Mammary epithelial cell (primary cell): ENCODE results near the gene ADGRD2.

Experiments
- EZH2 ChIP-seq: IDR thresholded peaks from 2 replicates; pipeline ENCODE4 v1.6.1; 2012; ENCODE audit warnings: low read length, inconsistent platforms, borderline replicate concordance
- TF ChIP-seq, protein P1 (sequence below), 2 donors: IDR thresholded peaks in 1 of 2; conservative IDR thresholded peaks in 1 of 2; 2 replicates each; pipeline ENCODE4 v1.5.1; 2011 to 2012; ENCODE audit warnings: inconsistent platforms in 2 of 2, low read length in 2 of 2, mild to moderate bottlenecking in 2 of 2, control low read depth in 1 of 2, low read depth in 1 of 2; ENCODE audit not compliant: insufficient read depth in 1 of 2; ENCODE audit errors: extremely low read depth in 1 of 2

DNA sequence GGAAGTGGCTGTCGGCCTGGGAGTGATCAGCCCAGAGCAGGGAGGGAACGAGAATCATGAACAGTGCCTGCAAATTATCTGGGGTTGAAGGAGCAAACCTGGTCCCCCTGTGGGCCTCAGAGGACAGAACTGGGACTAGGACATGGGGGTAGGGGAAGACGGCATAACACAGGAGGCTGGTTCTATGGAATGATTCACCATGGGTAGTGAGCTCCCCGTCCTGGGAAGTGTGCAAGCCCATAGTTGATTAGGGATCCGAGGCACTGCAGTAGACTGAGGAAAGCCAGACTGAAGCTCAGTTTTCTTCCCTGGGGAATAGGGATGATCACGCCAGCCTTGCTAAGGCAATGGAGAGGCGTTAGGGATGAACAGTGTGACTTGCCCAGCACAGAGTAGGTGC is 5.6 kb downstream of the ADGRD2 start:
- TF ChIP-seq, protein P1, sequence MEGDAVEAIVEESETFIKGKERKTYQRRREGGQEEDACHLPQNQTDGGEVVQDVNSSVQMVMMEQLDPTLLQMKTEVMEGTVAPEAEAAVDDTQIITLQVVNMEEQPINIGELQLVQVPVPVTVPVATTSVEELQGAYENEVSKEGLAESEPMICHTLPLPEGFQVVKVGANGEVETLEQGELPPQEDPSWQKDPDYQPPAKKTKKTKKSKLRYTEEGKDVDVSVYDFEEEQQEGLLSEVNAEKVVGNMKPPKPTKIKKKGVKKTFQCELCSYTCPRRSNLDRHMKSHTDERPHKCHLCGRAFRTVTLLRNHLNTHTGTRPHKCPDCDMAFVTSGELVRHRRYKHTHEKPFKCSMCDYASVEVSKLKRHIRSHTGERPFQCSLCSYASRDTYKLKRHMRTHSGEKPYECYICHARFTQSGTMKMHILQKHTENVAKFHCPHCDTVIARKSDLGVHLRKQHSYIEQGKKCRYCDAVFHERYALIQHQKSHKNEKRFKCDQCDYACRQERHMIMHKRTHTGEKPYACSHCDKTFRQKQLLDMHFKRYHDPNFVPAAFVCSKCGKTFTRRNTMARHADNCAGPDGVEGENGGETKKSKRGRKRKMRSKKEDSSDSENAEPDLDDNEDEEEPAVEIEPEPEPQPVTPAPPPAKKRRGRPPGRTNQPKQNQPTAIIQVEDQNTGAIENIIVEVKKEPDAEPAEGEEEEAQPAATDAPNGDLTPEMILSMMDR (conservative IDR thresholded peaks at IDR 0.05 in 1 of 2, IDR thresholded peaks at IDR 0.05 in 1 of 2; ENCODE audit: extremely low read depth in 1 of 2, insufficient read depth in 1 of 2, low read depth in 1 of 2, low read length in 2 of 2): no peak
- TF ChIP-seq EZH2: no peak
